Measurements from ENCODE around the gene CERS6.
A peak's percentile ranks its signal among the peaks of the same experiment; 100 is the strongest.

The CERS6 gene

GRCh38 chr2:168541858-168542257, 85.8 kb downstream of the CERS6 start:
- no peaks in the 10 kb centered on the region for H3K36me3 ChIP-seq (ENCODE audit: control insufficient read depth, low read depth, low read length)
- no peaks in the 10 kb centered on the region for H3K27me3 ChIP-seq (ENCODE audit: control insufficient read depth, insufficient read depth, low read length)
- no peak overlapping the region for H3K4me3 ChIP-seq (ENCODE audit: low read length)
- no peak overlapping the region for H3K9ac ChIP-seq (ENCODE audit: low read length)
- no peaks in the 10 kb centered on the region for H3K9me3 ChIP-seq (ENCODE audit: control insufficient read depth, low read depth, low read length)
- H3K4me1 ChIP-seq (ENCODE audit: control insufficient read depth, low read depth, low read length), result peaks cover 16% of the 10 kb centered on the region
- no peak overlapping the region for H3K27ac ChIP-seq (ENCODE audit: low read length)

- Histone ChIP-seq H3K27me3 (ENCODE audit: control insufficient read depth, insufficient read depth, low read length) (no peaks in the 10 kb centered on the region), H3K27ac (ENCODE audit: low read length) (no peak overlapping the region), H3K9ac (ENCODE audit: low read length) (no peak overlapping the region), H3K9me3 (ENCODE audit: control insufficient read depth, low read depth, low read length) (no peaks in the 10 kb centered on the region), H3K4me1 (ENCODE audit: control insufficient read depth, low read depth, low read length) (peaks cover 7% of the 10 kb centered on the region), H3K36me3 (ENCODE audit: control insufficient read depth, low read depth, low read length) (no peaks in the 10 kb centered on the region), H3K4me3 (ENCODE audit: low read length) (no peak overlapping the region)
Measured at GRCh38 chr2:168543037-168543436, 87.0 kb downstream of the CERS6 start.

- peaks cover 7% of the 10 kb centered on the region for H3K4me1 ChIP-seq (ENCODE audit: control insufficient read depth, low read depth, low read length)
- no peaks in the 10 kb centered on the region for H3K27me3 ChIP-seq (ENCODE audit: control insufficient read depth, insufficient read depth, low read length)
- no peak overlapping the region for H3K9ac ChIP-seq (ENCODE audit: low read length)
- no peaks in the 10 kb centered on the region for H3K9me3 ChIP-seq (ENCODE audit: control insufficient read depth, low read depth, low read length)
- H3K27ac ChIP-seq (ENCODE audit: low read length), result no peak overlapping the region
- H3K36me3 ChIP-seq (ENCODE audit: control insufficient read depth, low read depth, low read length), result no peaks in the 10 kb centered on the region
- H3K4me3 ChIP-seq (ENCODE audit: low read length), result no peak overlapping the region
Measured at GRCh38 chr2:168543935-168544334, 87.9 kb downstream of the CERS6 start.

GRCh38 chr2:168545439-168546082, 89.5 kb downstream of the CERS6 start:
- Histone ChIP-seq H3K27me3 (ENCODE audit: control insufficient read depth, insufficient read depth, low read length) (no peaks in the 10 kb centered on the region), H3K36me3 (ENCODE audit: control insufficient read depth, low read depth, low read length) (no peaks in the 10 kb centered on the region), H3K27ac (ENCODE audit: low read length) (no peak overlapping the region), H3K4me1 (ENCODE audit: control insufficient read depth, low read depth, low read length) (peaks cover 10% of the 10 kb centered on the region), H3K9me3 (ENCODE audit: control insufficient read depth, low read depth, low read length) (no peaks in the 10 kb centered on the region), H3K4me3 (ENCODE audit: low read length) (no peak overlapping the region), H3K9ac (ENCODE audit: low read length) (no peak overlapping the region)

- no peak overlapping the region for H3K27ac ChIP-seq (ENCODE audit: low read length)
Measured at GRCh38 chr2:168550670-168551069, 94.6 kb downstream of the CERS6 start.

GRCh38 chr2:168552450-168552856, 96.4 kb downstream of the CERS6 start:
- Histone ChIP-seq H3K9me3 (ENCODE audit: control insufficient read depth, low read depth, low read length) (no peaks in the 10 kb centered on the region), H3K9ac (ENCODE audit: low read length) (peak overlapping the region; percentile 68), H3K4me1 (ENCODE audit: control insufficient read depth, low read depth, low read length) (peaks cover 35% of the 10 kb centered on the region), H3K27me3 (ENCODE audit: control insufficient read depth, insufficient read depth, low read length) (no peaks in the 10 kb centered on the region), H3K27ac (ENCODE audit: low read length) (peak overlapping the region; percentile 73), H3K36me3 (ENCODE audit: control insufficient read depth, low read depth, low read length) (no peaks in the 10 kb centered on the region), H3K4me3 (ENCODE audit: low read length) (peak overlapping the region; percentile 37)

More at GRCh38 chr2:168550670-168551069, 94.6 kb downstream of the CERS6 start:
- peaks cover 38% of the 10 kb centered on the region for H3K4me1 ChIP-seq (ENCODE audit: control insufficient read depth, low read depth, low read length)
- no peak overlapping the region for H3K9ac ChIP-seq (ENCODE audit: low read length)
- no peak overlapping the region for H3K4me3 ChIP-seq (ENCODE audit: low read length)
- H3K27me3 ChIP-seq (ENCODE audit: control insufficient read depth, insufficient read depth, low read length), result no peaks in the 10 kb centered on the region
- no peaks in the 10 kb centered on the region for H3K36me3 ChIP-seq (ENCODE audit: control insufficient read depth, low read depth, low read length)
- H3K9me3 ChIP-seq (ENCODE audit: control insufficient read depth, low read depth, low read length), result no peaks in the 10 kb centered on the region

GRCh38 chr2:168555283-168555682, 99.2 kb downstream of the CERS6 start:
- Histone ChIP-seq H3K27ac (ENCODE audit: low read length) (no peak overlapping the region), H3K9ac (ENCODE audit: low read length) (no peak overlapping the region), H3K4me3 (ENCODE audit: low read length) (no peak overlapping the region), H3K9me3 (ENCODE audit: control insufficient read depth, low read depth, low read length) (no peaks in the 10 kb centered on the region), H3K27me3 (ENCODE audit: control insufficient read depth, insufficient read depth, low read length) (no peaks in the 10 kb centered on the region), H3K36me3 (ENCODE audit: control insufficient read depth, low read depth, low read length) (no peaks in the 10 kb centered on the region), H3K4me1 (ENCODE audit: control insufficient read depth, low read depth, low read length) (peaks cover 35% of the 10 kb centered on the region)

- Histone ChIP-seq H3K27ac (ENCODE audit: low read length) (no peak overlapping the region), H3K27me3 (ENCODE audit: control insufficient read depth, insufficient read depth, low read length) (no peaks in the 10 kb centered on the region), H3K4me1 (ENCODE audit: control insufficient read depth, low read depth, low read length) (no peaks in the 10 kb centered on the region), H3K9me3 (ENCODE audit: control insufficient read depth, low read depth, low read length) (no peaks in the 10 kb centered on the region), H3K9ac (ENCODE audit: low read length) (no peak overlapping the region), H3K4me3 (ENCODE audit: low read length) (no peak overlapping the region), H3K36me3 (ENCODE audit: control insufficient read depth, low read depth, low read length) (no peaks in the 10 kb centered on the region)
Measured at GRCh38 chr2:168559187-168559586, 103.1 kb downstream of the CERS6 start.

- no peak overlapping the region for H3K27ac ChIP-seq (ENCODE audit: low read length)
- no peaks in the 10 kb centered on the region for H3K27me3 ChIP-seq (ENCODE audit: control insufficient read depth, insufficient read depth, low read length)
- H3K9me3 ChIP-seq (ENCODE audit: control insufficient read depth, low read depth, low read length), result no peaks in the 10 kb centered on the region
- H3K36me3 ChIP-seq (ENCODE audit: control insufficient read depth, low read depth, low read length), result no peaks in the 10 kb centered on the region
- H3K4me1 ChIP-seq (ENCODE audit: control insufficient read depth, low read depth, low read length), result no peaks in the 10 kb centered on the region
- H3K4me3 ChIP-seq (ENCODE audit: low read length), result no peak overlapping the region
- H3K9ac ChIP-seq (ENCODE audit: low read length), result no peak overlapping the region
Measured at GRCh38 chr2:168560817-168561499, 104.9 kb downstream of the CERS6 start.

- Histone ChIP-seq H3K27me3 (ENCODE audit: control insufficient read depth, insufficient read depth, low read length) (no peaks in the 10 kb centered on the region), H3K27ac (ENCODE audit: low read length) (no peak overlapping the region), H3K36me3 (ENCODE audit: control insufficient read depth, low read depth, low read length) (no peaks in the 10 kb centered on the region), H3K4me3 (ENCODE audit: low read length) (no peak overlapping the region), H3K9me3 (ENCODE audit: control insufficient read depth, low read depth, low read length) (no peaks in the 10 kb centered on the region), H3K4me1 (ENCODE audit: control insufficient read depth, low read depth, low read length) (no peaks in the 10 kb centered on the region), H3K9ac (ENCODE audit: low read length) (no peak overlapping the region)
Measured at GRCh38 chr2:168561991-168562390, 105.9 kb downstream of the CERS6 start.

GRCh38 chr2:168562971-168563370, 106.9 kb downstream of the CERS6 start:
- H3K9me3 ChIP-seq (ENCODE audit: control insufficient read depth, low read depth, low read length), result no peaks in the 10 kb centered on the region
- H3K27me3 ChIP-seq (ENCODE audit: control insufficient read depth, insufficient read depth, low read length), result no peaks in the 10 kb centered on the region
- no peaks in the 10 kb centered on the region for H3K4me1 ChIP-seq (ENCODE audit: control insufficient read depth, low read depth, low read length)
- H3K36me3 ChIP-seq (ENCODE audit: control insufficient read depth, low read depth, low read length), result no peaks in the 10 kb centered on the region
- no peak overlapping the region for H3K4me3 ChIP-seq (ENCODE audit: low read length)
- H3K27ac ChIP-seq (ENCODE audit: low read length), result no peak overlapping the region
- H3K9ac ChIP-seq (ENCODE audit: low read length), result no peak overlapping the region

GRCh38 chr2:168564641-168565040, 108.6 kb downstream of the CERS6 start:
- no peak overlapping the region for H3K9ac ChIP-seq (ENCODE audit: low read length)
- no peaks in the 10 kb centered on the region for H3K4me1 ChIP-seq (ENCODE audit: control insufficient read depth, low read depth, low read length)
- no peak overlapping the region for H3K27ac ChIP-seq (ENCODE audit: low read length)
- no peak overlapping the region for H3K4me3 ChIP-seq (ENCODE audit: low read length)
- no peaks in the 10 kb centered on the region for H3K27me3 ChIP-seq (ENCODE audit: control insufficient read depth, insufficient read depth, low read length)
- H3K36me3 ChIP-seq (ENCODE audit: control insufficient read depth, low read depth, low read length), result no peaks in the 10 kb centered on the region
- no peaks in the 10 kb centered on the region for H3K9me3 ChIP-seq (ENCODE audit: control insufficient read depth, low read depth, low read length)

All from iPS-18a (cell line).